AG09319 (cell line): ENCODE data around the gene CHST12.

Experiments used
- DNase-seq: peaks from one replicate; pipeline ENCODE4 v3.0.0-alpha.2; 2010; ENCODE audit warnings: low read depth; ENCODE audit errors: extremely low read depth
- CTCF ChIP-seq: IDR thresholded peaks from 2 replicates; pipeline ENCODE4 v1.5.1; 2011; ENCODE audit warnings: low read depth, mild to moderate bottlenecking, inconsistent platforms, low read length, moderate library complexity

CHST12 gene

GRCh38 chr7:2417981-2418481 is 14.6 kb downstream of the CHST12 start:
- peak; percentile 37 for DNase-seq
- TF ChIP-seq CTCF, result no peak

GRCh38 chr7:2420216-2420933 is 17.0 kb downstream of the CHST12 start:
- TF ChIP-seq CTCF, result no peak
- DNase-seq, result no peak

GRCh38 chr7:2421943-2422310 is 18.5 kb downstream of the CHST12 start:
- no peak for DNase-seq
- no peak for TF ChIP-seq CTCF

GRCh38 chr7:2425749-2426148 is 22.3 kb downstream of the CHST12 start:
- DNase-seq, result no peak
- TF ChIP-seq CTCF, result no peak

- no peak for DNase-seq
- TF ChIP-seq CTCF, result peak; percentile 27
Observed at GRCh38 chr7:2431260-2431867, 28.0 kb downstream of the CHST12 start.

GRCh38 chr7:2432910-2433712 is 29.7 kb downstream of the CHST12 start:
- TF ChIP-seq CTCF, result no peak
- no peak for DNase-seq
